SW480 (cell line): ENCODE data around the gene XPR1.

Experiments used
- DNase-seq: peaks from one replicate; pipeline ENCODE4 v3.0.0-alpha.2; 2016; ENCODE audit warnings: low spot score

The XPR1 gene

GRCh38 chr1:180916771-180917170 is 284.9 kb downstream of the XPR1 start:
- no peak for DNase-seq

GRCh38 chr1:180917306-180918065 is 285.7 kb downstream of the XPR1 start:
- DNase-seq, result peak; percentile 34

- DNase-seq, result no peak
These were observed 286.7 kb downstream of the XPR1 start for GRCh38 chr1:180918519-180918918.

- no peak for DNase-seq
These were observed 287.4 kb downstream of the XPR1 start for GRCh38 chr1:180919183-180919700.

GRCh38 chr1:180920193-180920592 is 288.4 kb downstream of the XPR1 start:
- DNase-seq, result no peak

- DNase-seq, result no peak
These were observed 288.9 kb downstream of the XPR1 start for GRCh38 chr1:180920702-180921101.

GRCh38 chr1:180921386-180921785 is 289.6 kb downstream of the XPR1 start:
- DNase-seq, result no peak

GRCh38 chr1:180921891-180922630 is 290.2 kb downstream of the XPR1 start:
- no peak for DNase-seq

- DNase-seq, result no peak
These were observed 290.8 kb downstream of the XPR1 start for GRCh38 chr1:180922631-180923015.

- DNase-seq, result peak; percentile 64
These were observed 291.4 kb downstream of the XPR1 start for GRCh38 chr1:180923021-180923841.

GRCh38 chr1:180923887-180924286 is 292.1 kb downstream of the XPR1 start:
- no peak for DNase-seq

- DNase-seq, result no peak
These were observed 293.1 kb downstream of the XPR1 start for GRCh38 chr1:180924939-180925338.

GRCh38 chr1:180925471-180926051 is 293.7 kb downstream of the XPR1 start:
- DNase-seq, result no peak

- DNase-seq, result no peak
These were observed 294.6 kb downstream of the XPR1 start for GRCh38 chr1:180926164-180926981.

- DNase-seq, result no peak
These were observed 295.5 kb downstream of the XPR1 start for GRCh38 chr1:180927348-180927747.

GRCh38 chr1:180927841-180928240 is 296.0 kb downstream of the XPR1 start:
- no peak for DNase-seq

- DNase-seq, result no peak
These were observed 296.8 kb downstream of the XPR1 start for GRCh38 chr1:180928331-180929230.

GRCh38 chr1:180929389-180929788 is 297.6 kb downstream of the XPR1 start:
- DNase-seq, result no peak

- no peak for DNase-seq
These were observed 298.9 kb downstream of the XPR1 start for GRCh38 chr1:180930687-180931086.

- no peak for DNase-seq
These were observed 299.7 kb downstream of the XPR1 start for GRCh38 chr1:180931529-180931928.
